ENCODE data around the gene BRD2. TPM values are rescaled to one million over a fixed set of nuclear protein-coding genes. Genes with fewer than 3 reads are reported as not detected.

BRD2 gene
- total and polyA plus RNA-seq, 4 experiments from 2014 or later: 13.7 to 378 (median 231) TPM

GRCh38 chr6:32991972-32992371, 23.6 kb downstream of the BRD2 start:
- Mint-ChIP-seq H3K27ac (no peak overlapping the region), H3K4me1 (no peaks in the 10 kb centered on the region), H3K27me3 (peaks cover 4 to 7% of the 10 kb centered on the region in 2 donors), H3K36me3 (no peaks in the 10 kb centered on the region), H3K4me3 (no peak overlapping the region), H3K9me3 (no peaks in the 10 kb centered on the region)
- no peak overlapping the region for H3K27ac ChIP-seq (ENCODE audit: low read depth, low read length)
- H3K27me3 ChIP-seq (ENCODE audit: insufficient read depth, low read length): no peaks in the 10 kb centered on the region
- no peaks in the 10 kb centered on the region for H3K4me1 ChIP-seq (ENCODE audit: insufficient read depth, low read length)
- intact Hi-C loops (cut with micrococcal nuclease): no loop called here
- no peak for DNase-seq
- POLR2A ChIA-PET (ENCODE audit: partially characterized antibody): interaction anchor here (1.0 kb wide), 1 partner anchor 20 kb away, joined by 4 read pairs; no protein-coding TSS in a partner anchor
- H3K36me3 ChIP-seq (ENCODE audit: insufficient read depth, low read length): no peaks in the 10 kb centered on the region
- no peaks in the 10 kb centered on the region for H3K9me3 ChIP-seq (ENCODE audit: control insufficient read depth in 1 of 2, low read length in 2 of 2)
- H3K4me3 ChIP-seq (ENCODE audit: low read length in 2 of 2): no peak overlapping the region
- CTCF ChIA-PET (ENCODE audit: partially characterized antibody): no interaction called here

- no peak for DNase-seq
- intact Hi-C loops (cut with micrococcal nuclease): no loop called here
- H3K27me3 Mint-ChIP-seq: peaks cover 6 to 11% of the 10 kb centered on the region in 2 donors
- Histone ChIP-seq H3K4me3 (ENCODE audit: low read length in 2 of 2) (no peak overlapping the region), H3K27me3 (ENCODE audit: insufficient read depth, low read length) (no peaks in the 10 kb centered on the region), H3K27ac (ENCODE audit: low read depth, low read length) (no peak overlapping the region), H3K36me3 (ENCODE audit: insufficient read depth, low read length) (no peaks in the 10 kb centered on the region), H3K9me3 (ENCODE audit: control insufficient read depth in 1 of 2, low read length in 2 of 2) (no peaks in the 10 kb centered on the region), H3K4me1 (ENCODE audit: insufficient read depth, low read length) (no peaks in the 10 kb centered on the region)
- H3K4me3 Mint-ChIP-seq: no peak overlapping the region
- POLR2A ChIA-PET (ENCODE audit: partially characterized antibody): interaction anchor here (0.5 kb wide), 1 partner anchor 930 kb away, joined by 3 read pairs; no protein-coding TSS in a partner anchor
- H3K9me3 Mint-ChIP-seq: no peaks in the 10 kb centered on the region
- CTCF ChIA-PET (ENCODE audit: partially characterized antibody): interaction anchor here (0.6 to 1.6 kb wide), 4 partner anchors 9 to 99 kb away, joined by 3 to 6 read pairs (median 4); no protein-coding TSS in a partner anchor
- H3K27ac Mint-ChIP-seq: no peak overlapping the region
- no peaks in the 10 kb centered on the region for H3K36me3 Mint-ChIP-seq
- H3K4me1 Mint-ChIP-seq: no peaks in the 10 kb centered on the region
Observed at GRCh38 chr6:32993363-32993973, 25.1 kb downstream of the BRD2 start.

GRCh38 chr6:32995448-32995847, 27.1 kb downstream of the BRD2 start:
- peaks cover 13 to 20% of the 10 kb centered on the region in 2 donors for H3K27me3 Mint-ChIP-seq
- DNase-seq: no peak
- Histone ChIP-seq H3K36me3 (ENCODE audit: insufficient read depth, low read length) (no peaks in the 10 kb centered on the region), H3K9me3 (ENCODE audit: control insufficient read depth in 1 of 2, low read length in 2 of 2) (no peaks in the 10 kb centered on the region), H3K4me1 (ENCODE audit: insufficient read depth, low read length) (no peaks in the 10 kb centered on the region), H3K27ac (ENCODE audit: low read depth, low read length) (no peak overlapping the region), H3K27me3 (ENCODE audit: insufficient read depth, low read length) (no peaks in the 10 kb centered on the region), H3K4me3 (ENCODE audit: low read length in 2 of 2) (no peak overlapping the region)
- H3K4me1 Mint-ChIP-seq: peaks cover 4 to 6% (median 5%) of the 10 kb centered on the region in 4 donors
- H3K36me3 Mint-ChIP-seq: no peaks in the 10 kb centered on the region
- no peaks in the 10 kb centered on the region for H3K9me3 Mint-ChIP-seq
- no peak overlapping the region for H3K4me3 Mint-ChIP-seq
- intact Hi-C loops (cut with micrococcal nuclease): no loop called here
- H3K27ac Mint-ChIP-seq: no peak overlapping the region
- ChIA-PET CTCF (ENCODE audit: partially characterized antibody) (interaction anchor here (0.7 to 2.6 kb wide), 2 partner anchors 9 to 11 kb away, joined by 3 to 10 read pairs; no protein-coding TSS in a partner anchor), POLR2A (ENCODE audit: partially characterized antibody) (no interaction called here)

GRCh38 chr6:33000055-33000454, 31.7 kb downstream of the BRD2 start:
- peak; percentile 17 to 46 (median 27) for DNase-seq
- Histone ChIP-seq H3K27me3 (ENCODE audit: insufficient read depth, low read length) (no peaks in the 10 kb centered on the region), H3K4me3 (ENCODE audit: low read length in 2 of 2) (no peak overlapping the region), H3K27ac (ENCODE audit: low read depth, low read length) (no peak overlapping the region), H3K9me3 (ENCODE audit: control insufficient read depth in 1 of 2, low read length in 2 of 2) (no peaks in the 10 kb centered on the region), H3K36me3 (ENCODE audit: insufficient read depth, low read length) (no peaks in the 10 kb centered on the region), H3K4me1 (ENCODE audit: insufficient read depth, low read length) (no peaks in the 10 kb centered on the region)
- Mint-ChIP-seq H3K27ac (peak overlapping the region in 1 of 7 donors; percentile 6), H3K9me3 (no peaks in the 10 kb centered on the region), H3K27me3 (peaks cover 24 to 26% of the 10 kb centered on the region in 2 donors), H3K4me3 (peak overlapping the region in 1 of 8 donors; percentile 32), H3K36me3 (no peaks in the 10 kb centered on the region), H3K4me1 (peaks cover 4 to 11% (median 6%) of the 10 kb centered on the region in 4 donors)
- ChIA-PET CTCF (ENCODE audit: partially characterized antibody) (interaction anchor here (1.1 to 1.6 kb wide), 3 partner anchors 13 to 149 kb away, joined by 4 to 7 read pairs (median 5); no protein-coding TSS in a partner anchor), POLR2A (ENCODE audit: partially characterized antibody) (interaction anchor here (1.2 kb wide), 1 partner anchor 28 kb away, joined by 5 read pairs; no protein-coding TSS in a partner anchor)
- intact Hi-C loops (cut with micrococcal nuclease): no loop called here

GRCh38 chr6:33001685-33002084, 33.3 kb downstream of the BRD2 start:
- Histone ChIP-seq H3K9me3 (ENCODE audit: control insufficient read depth in 1 of 2, low read length in 2 of 2) (no peaks in the 10 kb centered on the region), H3K4me1 (ENCODE audit: insufficient read depth, low read length) (no peaks in the 10 kb centered on the region), H3K4me3 (ENCODE audit: low read length in 2 of 2) (no peak overlapping the region), H3K27me3 (ENCODE audit: insufficient read depth, low read length) (no peaks in the 10 kb centered on the region), H3K27ac (ENCODE audit: low read depth, low read length) (no peak overlapping the region), H3K36me3 (ENCODE audit: insufficient read depth, low read length) (no peaks in the 10 kb centered on the region)
- Mint-ChIP-seq H3K27me3 (peaks cover 25 to 30% of the 10 kb centered on the region in 2 donors), H3K4me1 (peaks cover 4 to 11% (median 6%) of the 10 kb centered on the region in 4 donors), H3K27ac (no peak overlapping the region), H3K9me3 (no peaks in the 10 kb centered on the region), H3K4me3 (no peak overlapping the region), H3K36me3 (no peaks in the 10 kb centered on the region)
- no peak for DNase-seq
- ChIA-PET POLR2A (ENCODE audit: partially characterized antibody) (no interaction called here), CTCF (ENCODE audit: partially characterized antibody) (interaction anchor here (1.4 to 1.6 kb wide), 2 partner anchors 68 to 147 kb away, joined by 5 to 7 read pairs; no protein-coding TSS in a partner anchor)
- intact Hi-C loops (cut with micrococcal nuclease): no loop called here

GRCh38 chr6:33004940-33005339, 36.5 kb downstream of the BRD2 start:
- intact Hi-C loops (cut with micrococcal nuclease): no loop called here
- POLR2A ChIA-PET (ENCODE audit: partially characterized antibody): no interaction called here
- peaks cover 20 to 38% of the 10 kb centered on the region in 2 donors for H3K27me3 Mint-ChIP-seq
- H3K27ac Mint-ChIP-seq: no peak overlapping the region
- H3K4me3 Mint-ChIP-seq: no peak overlapping the region
- Histone ChIP-seq H3K36me3 (ENCODE audit: insufficient read depth, low read length) (no peaks in the 10 kb centered on the region), H3K4me1 (ENCODE audit: insufficient read depth, low read length) (peaks cover 9% of the 10 kb centered on the region), H3K27me3 (ENCODE audit: insufficient read depth, low read length) (no peaks in the 10 kb centered on the region), H3K4me3 (ENCODE audit: low read length in 2 of 2) (no peak overlapping the region), H3K9me3 (ENCODE audit: control insufficient read depth in 1 of 2, low read length in 2 of 2) (no peaks in the 10 kb centered on the region), H3K27ac (ENCODE audit: low read depth, low read length) (no peak overlapping the region)
- no peaks in the 10 kb centered on the region for H3K36me3 Mint-ChIP-seq
- CTCF ChIA-PET (ENCODE audit: partially characterized antibody): interaction anchor here (1.1 kb wide), 1 partner anchor 20 kb away, joined by 3 read pairs; no protein-coding TSS in a partner anchor
- H3K4me1 Mint-ChIP-seq: peaks cover 9 to 25% (median 14%) of the 10 kb centered on the region in 4 donors
- H3K9me3 Mint-ChIP-seq: no peaks in the 10 kb centered on the region
- no peak for DNase-seq

GRCh38 chr6:33007831-33008400, 39.5 kb downstream of the BRD2 start:
- POLR2A ChIA-PET (ENCODE audit: partially characterized antibody): no interaction called here
- Histone ChIP-seq H3K27ac (ENCODE audit: low read depth, low read length) (no peak overlapping the region), H3K36me3 (ENCODE audit: insufficient read depth, low read length) (no peaks in the 10 kb centered on the region), H3K4me1 (ENCODE audit: insufficient read depth, low read length) (peaks cover 9% of the 10 kb centered on the region), H3K27me3 (ENCODE audit: insufficient read depth, low read length) (no peaks in the 10 kb centered on the region), H3K4me3 (ENCODE audit: low read length in 2 of 2) (no peak overlapping the region), H3K9me3 (ENCODE audit: control insufficient read depth in 1 of 2, low read length in 2 of 2) (no peaks in the 10 kb centered on the region)
- DNase-seq: no peak
- Mint-ChIP-seq H3K27me3 (peaks cover 9 to 26% of the 10 kb centered on the region in 2 donors), H3K36me3 (no peaks in the 10 kb centered on the region), H3K27ac (no peak overlapping the region), H3K4me3 (peak overlapping the region in 1 of 8 donors; percentile 34), H3K4me1 (peaks cover 5 to 16% (median 8%) of the 10 kb centered on the region in 4 donors), H3K9me3 (no peaks in the 10 kb centered on the region)
- intact Hi-C loops (cut with micrococcal nuclease): no loop called here
- CTCF ChIA-PET (ENCODE audit: partially characterized antibody): no interaction called here

Data from CD4-positive, alpha-beta memory T cell (primary cell).